HG03558 (cell line): Measurements from ENCODE around the gene TSPO2.

Source experiments
- ATAC-seq: cut with Tn5 transposase; IDR thresholded peaks from one replicate; pipeline ENCODE4 v1.9.1; 2021; ENCODE audit warnings: moderate number of reproducible peaks; ENCODE audit not compliant: unreplicated experiment; ENCODE audit errors: extremely low read depth

TSPO2 gene

GRCh38 chr6:41025966-41026530, 16.2 kb upstream of the TSPO2 start:
- no peak for ATAC-seq

GRCh38 chr6:41027241-41027640, 15.0 kb upstream of the TSPO2 start:
- no peak for ATAC-seq

- no peak for ATAC-seq
These were observed 14.3 kb upstream of the TSPO2 start for GRCh38 chr6:41027799-41028560.

- no peak for ATAC-seq
These were observed 13.5 kb upstream of the TSPO2 start for GRCh38 chr6:41028561-41029412.

- no peak for ATAC-seq
These were observed 9.4 kb upstream of the TSPO2 start for GRCh38 chr6:41032830-41033229.

- ATAC-seq, result no peak
These were observed 8.5 kb upstream of the TSPO2 start for GRCh38 chr6:41033776-41034175.

GRCh38 chr6:41036186-41036585, 6.1 kb upstream of the TSPO2 start:
- no peak for ATAC-seq

GRCh38 chr6:41036601-41037000, 5.7 kb upstream of the TSPO2 start:
- no peak for ATAC-seq

- ATAC-seq, result no peak
These were observed 5.0 kb upstream of the TSPO2 start for GRCh38 chr6:41037107-41037900.

GRCh38 chr6:41038205-41038604, 4.1 kb upstream of the TSPO2 start:
- no peak for ATAC-seq

- no peak for ATAC-seq
These were observed 2.9 kb upstream of the TSPO2 start, which contains the start of gene UNC5CL for GRCh38 chr6:41039060-41039998. TSS of gene UNC5CL (minus strand) at chr6:41039221. CDS start at chr6:41035074, 4,147 bp downstream.

- no peak for ATAC-seq
These were observed 1.9 kb upstream of the TSPO2 start for GRCh38 chr6:41040101-41040939.

GRCh38 chr6:41040940-41041536, 1.2 kb upstream of the TSPO2 start:
- no peak for ATAC-seq

GRCh38 chr6:41043151-41043550, 884 bp downstream of the TSPO2 start:
- no peak for ATAC-seq

GRCh38 chr6:41045664-41046063, 3.4 kb downstream of the TSPO2 start:
- ATAC-seq, result no peak

GRCh38 chr6:41046084-41046483, 3.8 kb downstream of the TSPO2 start:
- no peak for ATAC-seq

GRCh38 chr6:41047306-41047705, 5.0 kb downstream of the TSPO2 start:
- no peak for ATAC-seq
